Activated T-cell treated with anti-CD3 and anti-CD28 coated beads, Interleukin-2, amount 50 U/mL, for 4 hours (primary cell): Measurements from ENCODE around the gene DDX6. TPM values are rescaled to one million over a fixed set of nuclear protein-coding genes. Genes with fewer than 3 reads are reported as not detected.
"Not testable (repeated sequence)": the region's sequence is repeated elsewhere in the genome, so short reads cannot be mapped to it uniquely, and the experiment has no call there.

ENCODE experiments used
- ATAC-seq, 2 donors: fragments of 200-7000 bp; cut with Tn5 transposase; one replicate each; pipeline ENCODE4 v1.10.0; 2021
- DNase-seq: peaks from one replicate; pipeline ENCODE4 v3.0.0-alpha.2; 2020
- H3K27me3 Mint-ChIP-seq: one replicate; pipeline ENCODE4 v1.8.0; 2021; ENCODE audit warnings: low read depth, mixed read lengths
- H3K36me3 Mint-ChIP-seq: one replicate; pipeline ENCODE4 v1.8.0; 2022; ENCODE audit warnings: mixed read lengths; ENCODE audit not compliant: insufficient read depth
- H3K4me1 Mint-ChIP-seq: one replicate; pipeline ENCODE4 v1.8.0; 2021; ENCODE audit warnings: low read depth, mixed read lengths
- H3K4me3 Mint-ChIP-seq: one replicate; pipeline ENCODE4 v1.8.0; 2021; ENCODE audit warnings: mild to moderate bottlenecking, moderate library complexity, mixed read lengths
- H3K9me3 Mint-ChIP-seq: one replicate; pipeline ENCODE4 v1.8.0; 2021; ENCODE audit warnings: mixed read lengths
- total RNA-seq, 3 donors: library from RNA; stranded (reverse); gene quantifications; one replicate each; pipeline ENCODE4 v1.2.1, GENCODE V29; 2021

DDX6 gene
- total RNA-seq, 3 donors from 2014 or later: 121 to 147 (median 132) TPM

DNA sequence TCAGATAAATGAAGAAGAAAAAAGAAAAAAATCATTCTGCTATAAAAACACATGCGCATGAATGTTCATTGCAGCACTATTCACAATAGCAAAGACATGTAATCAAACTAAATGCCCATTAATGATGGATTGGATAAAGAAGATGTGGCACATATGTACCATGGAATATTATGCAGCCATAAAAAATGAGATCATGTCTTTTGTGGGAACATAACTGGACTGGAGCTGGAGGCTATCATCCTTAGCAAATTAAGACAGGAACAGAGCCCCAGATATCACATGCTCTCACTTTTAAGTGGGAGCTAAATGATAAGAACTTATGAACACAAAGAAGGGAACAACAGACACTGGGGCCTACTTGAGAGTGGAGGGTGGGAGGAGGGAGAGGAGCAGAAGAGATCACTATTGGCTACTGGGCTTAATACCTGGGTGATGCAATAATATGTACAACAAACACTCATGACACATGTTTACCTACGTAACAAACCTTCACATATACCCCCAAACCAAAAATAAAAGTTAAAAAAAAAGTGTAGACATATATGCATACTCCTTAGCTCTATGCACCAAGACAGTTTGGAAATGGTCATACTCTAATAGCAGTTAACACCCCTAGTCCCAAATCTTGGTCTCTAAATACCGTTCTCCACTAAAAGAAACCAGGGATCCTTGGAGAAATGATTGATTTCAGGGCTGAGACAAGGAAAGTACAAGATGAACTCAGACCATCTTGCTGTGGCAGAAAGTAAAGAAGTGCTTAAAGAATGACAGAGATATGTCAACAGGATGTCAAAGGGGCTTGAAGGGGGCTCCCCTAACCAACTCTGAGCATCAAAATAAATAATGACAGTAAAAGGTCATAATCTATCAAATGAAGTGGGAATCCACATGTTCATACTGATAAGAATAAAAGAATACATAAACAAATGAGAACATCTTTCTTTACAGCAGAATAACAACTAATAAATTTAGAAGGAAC is 17.1 kb upstream of the DDX6 start:
- Mint-ChIP-seq H3K9me3 (no peaks in the 10 kb centered on the region), H3K36me3 (no peaks in the 10 kb centered on the region), H3K4me1 (peaks cover 17% of the 10 kb centered on the region), H3K4me3 (no peak overlapping the region), H3K27me3 (peaks cover 7% of the 10 kb centered on the region)
- DNase-seq: no peak
- ATAC-seq: peak in 1 of 2 donors; percentile 32

DNA sequence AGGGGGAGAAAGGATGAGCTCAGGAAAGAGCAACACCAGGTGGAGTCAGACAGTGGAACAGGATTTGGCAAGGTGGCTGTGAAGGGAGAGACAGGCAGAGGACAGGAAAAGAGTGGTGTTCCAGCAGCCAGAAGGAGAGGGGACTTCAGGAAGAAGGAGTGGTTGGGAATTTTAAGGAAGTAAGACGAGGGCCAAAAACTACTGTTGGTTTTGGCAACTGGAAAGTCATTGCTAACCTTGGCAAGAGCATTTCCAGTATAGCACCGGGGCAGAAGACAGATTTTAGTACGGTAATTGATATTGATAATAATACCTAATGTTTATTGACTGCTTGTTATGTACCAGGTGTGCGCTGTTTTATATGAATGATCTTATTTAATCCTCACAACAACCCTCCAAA is 15.4 kb upstream of the DDX6 start:
- peaks cover 7% of the 10 kb centered on the region for H3K27me3 Mint-ChIP-seq
- ATAC-seq (no peak), DNase-seq (no peak)
- no peak overlapping the region for H3K4me3 Mint-ChIP-seq
- no peaks in the 10 kb centered on the region for H3K36me3 Mint-ChIP-seq
- H3K9me3 Mint-ChIP-seq: no peaks in the 10 kb centered on the region
- H3K4me1 Mint-ChIP-seq: peaks cover 17% of the 10 kb centered on the region

DNA sequence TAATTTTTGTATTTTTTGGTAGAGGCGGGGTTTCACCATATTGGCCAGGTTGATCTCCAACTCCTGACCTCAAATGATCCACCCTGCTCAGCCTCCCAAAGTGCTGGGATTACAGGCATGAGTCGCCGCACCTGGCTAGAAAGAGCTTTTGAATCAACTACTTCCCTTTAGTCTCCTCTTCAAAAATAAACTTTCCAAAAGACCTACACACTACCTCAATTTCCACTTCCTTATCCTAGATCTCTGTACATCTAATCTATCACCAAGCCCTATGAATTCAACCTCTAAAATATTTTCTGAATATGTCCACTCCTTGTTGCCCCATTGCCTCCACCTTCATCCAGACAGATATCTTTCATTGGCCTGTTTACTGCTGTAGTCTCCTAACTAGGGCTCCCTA is 13.1 kb upstream of the DDX6 start:
- ATAC-seq (no peak), DNase-seq (no peak)
- Mint-ChIP-seq H3K4me1 (peaks cover 17% of the 10 kb centered on the region), H3K9me3 (no peaks in the 10 kb centered on the region), H3K36me3 (no peaks in the 10 kb centered on the region), H3K27me3 (peaks cover 7% of the 10 kb centered on the region), H3K4me3 (no peak overlapping the region)

DNA sequence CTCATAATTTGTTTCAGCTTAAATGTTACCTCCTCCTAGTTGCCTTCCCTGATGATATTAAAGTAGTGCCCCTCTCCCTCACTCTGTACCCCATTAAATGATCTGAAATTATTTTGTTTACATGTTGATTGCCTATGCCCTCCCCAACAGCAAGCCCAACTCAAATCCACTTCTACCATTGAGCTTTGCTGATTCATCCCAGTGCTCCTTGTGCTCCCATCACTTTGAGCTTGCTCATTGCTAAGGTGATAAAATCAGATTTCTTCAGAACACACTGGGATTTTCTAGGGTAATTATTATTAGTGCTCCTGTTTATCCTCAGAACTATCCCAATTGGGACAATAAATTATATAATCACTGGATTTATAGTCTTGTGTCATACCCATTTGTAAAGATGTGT is 8.4 kb upstream of the DDX6 start:
- no peak for ATAC-seq
- Mint-ChIP-seq H3K36me3 (no peaks in the 10 kb centered on the region), H3K4me1 (peaks cover 4% of the 10 kb centered on the region), H3K9me3 (no peaks in the 10 kb centered on the region), H3K27me3 (no peaks in the 10 kb centered on the region), H3K4me3 (no peak overlapping the region)
- no peak for DNase-seq

DNA sequence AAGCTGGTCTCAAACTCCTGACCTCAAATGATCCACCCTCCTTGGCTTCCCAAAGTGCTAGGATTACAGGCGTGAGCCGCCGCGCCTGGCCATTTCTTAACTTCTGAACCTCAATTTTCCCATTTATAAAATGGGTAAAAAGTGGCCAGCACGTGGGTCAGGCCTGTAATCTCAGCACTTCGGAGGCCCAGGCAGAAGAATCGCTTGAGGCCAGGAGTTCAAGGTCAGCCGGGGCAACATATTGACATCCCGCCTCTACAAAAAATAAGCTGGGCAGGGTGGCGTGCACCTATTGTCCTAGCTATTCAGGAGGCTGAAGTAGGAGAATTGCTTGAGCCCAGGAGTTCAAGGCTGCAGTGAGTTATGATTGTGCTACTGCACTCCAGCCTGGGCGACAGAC is 6.5 kb upstream of the DDX6 start:
- Mint-ChIP-seq H3K36me3 (no peaks in the 10 kb centered on the region), H3K4me3 (no peak overlapping the region), H3K27me3 (no peaks in the 10 kb centered on the region), H3K9me3 (no peaks in the 10 kb centered on the region), H3K4me1 (peaks cover 11% of the 10 kb centered on the region)
- ATAC-seq: no peak
- DNase-seq: no peak

DNA sequence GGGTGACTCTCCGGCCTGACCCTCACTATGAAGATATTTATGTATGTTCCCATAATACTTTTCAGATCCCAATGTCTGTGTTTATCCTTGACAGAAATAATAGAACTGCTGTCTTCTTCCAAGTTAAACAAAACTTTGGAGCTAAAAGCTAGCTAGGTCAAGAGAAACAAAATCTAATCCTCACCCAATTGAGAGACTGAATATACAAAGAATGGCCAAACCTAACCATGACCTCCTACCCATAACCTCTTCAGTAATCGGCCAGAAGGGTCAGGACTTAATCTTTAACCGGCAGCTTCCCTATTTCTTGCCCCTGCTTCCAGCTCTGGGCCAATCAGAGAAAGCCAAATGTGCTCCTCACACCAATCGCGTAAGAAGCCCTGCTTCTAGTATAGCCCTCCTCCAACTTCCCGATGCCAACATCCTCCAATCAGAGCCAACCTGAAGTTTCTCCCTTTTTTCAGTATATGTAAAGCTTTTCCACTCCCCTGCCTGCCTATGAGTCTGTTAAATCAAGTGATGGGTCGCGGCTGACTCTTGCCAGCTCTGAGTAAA is 1.7 kb upstream of the DDX6 start:
- DNase-seq (peak; percentile 49), ATAC-seq (peak; percentile 57 to 62)
- Mint-ChIP-seq H3K9me3 (no peaks in the 10 kb centered on the region), H3K36me3 (peaks cover 1% of the 10 kb centered on the region), H3K4me1 (peaks cover 14% of the 10 kb centered on the region), H3K4me3 (peak overlapping the region; percentile 94), H3K27me3 (no peaks in the 10 kb centered on the region)

DNA sequence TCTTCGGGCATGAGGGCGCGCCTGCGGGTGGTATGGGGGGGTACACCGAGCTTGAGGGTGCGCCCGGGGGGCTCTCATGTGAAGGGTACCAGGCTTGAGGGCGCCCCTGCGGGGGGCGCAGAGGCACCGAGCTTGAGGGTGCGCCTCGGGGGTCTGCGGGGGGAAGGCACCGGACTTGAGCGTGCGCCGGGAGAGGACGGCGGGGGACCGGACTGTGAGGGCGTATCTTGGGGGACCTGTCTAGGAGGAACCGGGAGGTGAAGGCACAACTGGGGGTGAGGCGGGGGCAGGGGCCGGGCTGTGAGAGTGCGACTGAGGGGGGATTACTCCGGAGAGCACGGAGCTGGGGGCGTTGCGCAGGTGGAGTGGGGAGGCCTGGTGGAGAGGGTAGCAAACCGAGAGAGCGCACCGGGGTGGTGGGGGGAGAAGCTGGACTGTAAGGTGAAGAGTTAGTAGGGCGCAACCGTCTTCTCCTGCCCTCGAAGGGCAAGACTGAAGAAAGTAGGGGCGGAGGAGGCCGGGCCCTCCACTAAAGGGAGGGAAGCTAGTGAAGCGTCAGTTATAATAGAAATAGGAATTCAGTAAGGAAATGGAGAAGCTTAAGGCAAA is 1.1 kb upstream of the DDX6 start:
- Mint-ChIP-seq H3K4me3 (peak overlapping the region; percentile 94), H3K36me3 (peaks cover 1% of the 10 kb centered on the region), H3K27me3 (no peaks in the 10 kb centered on the region), H3K9me3 (no peaks in the 10 kb centered on the region), H3K4me1 (peaks cover 17% of the 10 kb centered on the region)
- DNase-seq: peak; percentile 29
- no peak for ATAC-seq

DNA sequence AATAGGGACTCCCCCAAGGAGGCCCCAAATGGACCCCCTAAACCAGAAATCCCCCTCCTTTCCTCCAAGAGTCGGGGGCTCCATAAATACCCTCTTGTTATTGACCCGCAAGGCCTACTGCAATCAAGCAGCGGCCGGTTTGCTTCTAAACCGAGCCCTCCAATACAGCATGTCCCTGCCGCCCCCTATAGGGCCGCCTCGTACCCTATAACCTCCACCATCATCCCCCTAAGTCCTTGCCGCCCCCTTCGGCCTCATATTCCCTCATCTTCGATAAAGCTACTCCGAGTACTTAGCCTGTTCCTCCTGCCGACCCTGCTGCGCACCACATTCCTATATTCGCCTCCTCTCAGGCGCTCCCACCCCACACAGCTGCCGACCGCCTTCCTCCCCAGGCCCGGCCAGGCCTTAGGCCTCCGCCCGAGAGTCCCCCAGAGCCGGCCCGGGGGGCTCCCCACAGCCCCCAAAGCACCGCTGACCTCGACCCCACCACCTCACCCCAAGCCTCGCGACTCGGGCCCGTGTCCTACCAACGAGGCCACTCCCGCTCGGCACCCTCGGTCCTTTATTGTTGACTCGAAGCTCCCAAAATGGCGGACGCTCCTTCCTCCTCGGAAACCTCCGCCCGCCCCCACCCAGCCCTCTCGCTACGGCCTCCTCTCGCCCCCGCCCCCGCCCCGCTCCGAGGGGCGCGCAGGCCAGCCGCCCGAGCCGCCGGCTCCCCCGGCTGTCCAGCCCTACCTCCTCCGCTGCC is 430 bp downstream of the DDX6 start:
- peak; percentile 35 to 38 for ATAC-seq
- DNase-seq: peak; percentile 35
- peak overlapping the region; percentile 94 for H3K4me3 Mint-ChIP-seq
- H3K27me3 Mint-ChIP-seq: no peaks in the 10 kb centered on the region
- peaks cover 32% of the 10 kb centered on the region for H3K4me1 Mint-ChIP-seq
- H3K9me3 Mint-ChIP-seq: no peaks in the 10 kb centered on the region
- peaks cover 6% of the 10 kb centered on the region for H3K36me3 Mint-ChIP-seq

DNA sequence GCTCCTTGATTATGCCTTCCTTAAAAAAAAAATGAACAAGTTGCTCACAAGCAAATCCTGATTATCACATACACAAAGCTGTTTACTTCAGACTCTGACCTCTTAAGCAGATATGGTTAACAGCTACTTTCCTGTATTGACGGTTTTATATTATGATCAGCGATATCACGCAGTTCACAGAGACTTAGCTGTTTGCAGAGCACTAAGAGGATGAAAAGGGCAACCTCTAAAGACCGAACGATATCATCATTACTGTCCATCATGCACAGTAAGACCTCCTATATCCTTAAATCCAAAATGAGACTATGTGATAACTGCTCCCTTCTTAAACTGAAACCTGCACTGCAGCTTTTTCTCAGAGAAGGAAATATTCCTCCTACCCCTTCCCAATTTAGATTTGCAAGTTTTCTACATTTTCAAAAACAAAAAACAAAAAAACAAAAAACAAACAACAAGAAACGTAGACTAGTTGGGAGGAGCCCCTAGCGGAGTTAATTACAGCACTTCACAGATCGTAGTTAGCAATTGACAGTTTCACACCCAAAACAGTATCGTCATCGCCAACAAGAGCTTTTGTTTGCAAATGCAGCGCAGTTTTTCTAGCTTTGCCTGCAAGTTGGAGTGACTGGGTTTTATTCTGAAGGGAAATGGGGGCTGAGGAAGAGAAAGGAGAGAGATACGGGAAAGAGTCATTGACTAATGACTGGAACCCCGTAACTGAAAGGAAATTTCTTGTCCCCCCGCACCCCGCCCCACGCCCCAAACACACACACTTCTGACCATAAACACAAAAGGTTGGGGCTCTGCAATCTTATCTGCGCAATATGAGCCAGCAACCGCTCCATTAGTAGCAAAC is 1.2 kb downstream of the DDX6 start:
- Mint-ChIP-seq H3K36me3 (peaks cover 6% of the 10 kb centered on the region), H3K4me3 (peak overlapping the region; percentile 94), H3K9me3 (no peaks in the 10 kb centered on the region), H3K27me3 (no peaks in the 10 kb centered on the region), H3K4me1 (peaks cover 36% of the 10 kb centered on the region)
- ATAC-seq (no peak), DNase-seq (no peak)

DNA sequence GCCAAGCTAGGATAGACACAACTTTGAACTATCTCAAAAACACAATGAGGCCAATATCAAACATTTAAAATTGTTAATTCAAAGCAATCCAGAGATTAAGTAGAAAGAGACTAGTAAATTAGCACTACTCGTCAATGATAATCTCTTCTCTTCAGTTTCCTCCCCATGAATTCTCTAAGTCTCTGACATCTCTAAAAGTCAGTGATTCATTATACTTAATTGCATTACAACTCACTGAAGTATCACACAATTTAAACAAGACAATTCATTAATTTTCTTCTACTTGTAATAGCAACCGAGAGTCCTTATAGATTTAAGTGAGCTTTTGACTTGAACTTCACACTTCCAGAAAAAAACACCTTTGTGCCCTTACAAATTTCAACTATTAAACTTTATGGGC is 4.3 kb downstream of the DDX6 start:
- Mint-ChIP-seq H3K4me3 (peak overlapping the region; percentile 71), H3K27me3 (no peaks in the 10 kb centered on the region), H3K36me3 (peaks cover 14% of the 10 kb centered on the region), H3K4me1 (peaks cover 42% of the 10 kb centered on the region), H3K9me3 (no peaks in the 10 kb centered on the region)
- ATAC-seq (no peak), DNase-seq (no peak)

DNA sequence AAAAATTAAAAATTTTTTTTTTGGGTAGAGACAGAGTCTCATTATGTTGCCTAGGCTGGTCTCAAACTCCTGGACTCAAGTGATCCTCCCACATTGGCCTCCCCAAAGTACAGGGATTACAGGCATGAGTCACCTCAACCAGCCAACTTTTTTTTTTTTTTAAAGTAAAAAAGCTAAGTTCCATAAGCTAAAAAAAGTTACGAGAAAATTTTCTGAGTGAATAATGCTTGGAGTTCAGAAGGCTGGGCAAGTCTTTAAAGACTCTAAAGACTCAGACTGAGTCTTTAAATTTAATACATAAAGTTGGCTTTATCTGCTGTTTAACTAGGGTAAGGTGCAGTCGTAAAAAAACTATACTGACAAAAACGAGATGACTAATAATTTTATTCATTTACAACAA is 5.6 kb downstream of the DDX6 start:
- Mint-ChIP-seq H3K4me3 (peak overlapping the region; percentile 71), H3K4me1 (peaks cover 51% of the 10 kb centered on the region), H3K36me3 (peaks cover 17% of the 10 kb centered on the region), H3K27me3 (no peaks in the 10 kb centered on the region), H3K9me3 (no peaks in the 10 kb centered on the region)
- ATAC-seq (peak in 1 of 2 donors; percentile 15), DNase-seq (no peak)

DNA sequence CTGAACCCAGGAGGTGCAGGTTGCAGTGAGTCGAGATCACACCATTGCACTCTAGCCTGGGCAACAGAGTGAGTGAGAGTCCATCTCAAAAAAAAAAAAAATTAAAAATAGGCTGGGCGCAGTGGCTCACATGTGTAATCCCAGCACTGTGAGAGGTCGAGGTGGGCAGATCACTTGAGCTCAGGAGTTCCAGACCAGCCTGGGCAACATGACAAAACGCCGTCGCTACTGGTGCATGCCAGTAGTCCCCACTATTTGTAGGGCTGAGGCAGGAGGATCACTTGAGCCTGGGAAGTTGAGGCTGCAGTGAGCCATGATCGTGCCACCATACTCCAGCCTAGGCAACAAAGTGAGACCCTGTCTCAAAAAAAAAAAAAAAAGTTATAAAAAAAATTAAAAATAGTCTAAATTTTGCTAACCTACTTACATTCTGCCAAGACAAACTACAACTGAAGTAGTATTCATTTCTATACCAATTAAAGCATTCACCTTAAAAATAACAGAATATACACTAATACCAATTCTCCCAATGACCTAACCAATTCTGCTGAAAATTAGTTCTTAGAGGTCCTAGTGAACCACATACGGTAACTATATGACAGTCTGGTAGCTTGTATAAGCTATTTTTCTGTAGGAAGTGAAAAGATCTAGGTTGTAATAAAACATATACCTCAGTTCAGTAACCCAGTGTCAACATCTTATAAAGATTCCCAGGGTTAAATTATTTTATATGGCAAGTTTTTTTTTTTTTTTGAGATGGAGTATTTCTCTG is 7.1 kb downstream of the DDX6 start:
- Mint-ChIP-seq H3K27me3 (no peaks in the 10 kb centered on the region), H3K4me1 (peaks cover 60% of the 10 kb centered on the region), H3K9me3 (no peaks in the 10 kb centered on the region), H3K4me3 (peak overlapping the region; percentile 13), H3K36me3 (peaks cover 20% of the 10 kb centered on the region)
- ATAC-seq (no peak), DNase-seq (no peak)

DNA sequence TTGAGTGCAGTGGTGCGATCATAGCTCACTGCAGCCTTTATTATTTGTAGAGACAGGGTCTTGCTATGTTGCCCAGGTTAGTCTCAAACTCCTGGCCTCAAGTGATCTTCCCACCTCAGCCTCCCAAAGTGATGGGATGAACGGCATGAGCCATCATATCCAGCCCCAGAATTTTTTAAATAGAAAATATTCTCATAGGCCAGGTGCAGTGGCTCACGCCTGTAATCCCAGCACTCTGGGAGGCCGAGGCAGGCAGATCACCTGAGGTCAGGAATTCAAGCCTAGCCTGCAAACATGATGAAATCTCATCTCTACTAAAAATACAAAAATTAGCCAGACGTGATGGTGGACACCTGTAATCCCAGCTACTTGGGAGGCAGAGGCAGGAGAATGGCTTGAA is 7.6 kb downstream of the DDX6 start:
- not testable (repeated sequence) for DNase-seq, H3K4me3 Mint-ChIP-seq, H3K27me3 Mint-ChIP-seq, ATAC-seq, H3K9me3 Mint-ChIP-seq
- Mint-ChIP-seq H3K36me3 (peaks cover 24% of the 10 kb centered on the region), H3K4me1 (peaks cover 61% of the 10 kb centered on the region)
